Panc1 (cell line): Measurements from ENCODE around the gene PCDHB11.

ENCODE experiments used
- CTCF ChIP-seq: fragments of 450-650 bp; IDR thresholded peaks from 2 replicates; pipeline ENCODE4 v1.5.1; 2017; ENCODE audit warnings: mild to moderate bottlenecking
- REST ChIP-seq, 2 experiments: IDR thresholded peaks; 2 replicates each; pipeline ENCODE4 v1.6.1; 2011 to 2012; ENCODE audit warnings: low read depth in 2 of 2, control low read depth in 1 of 2, low read length in 1 of 2, mild to moderate bottlenecking in 1 of 2, moderate library complexity in 1 of 2; ENCODE audit not compliant: insufficient read depth in 1 of 2

DNA sequence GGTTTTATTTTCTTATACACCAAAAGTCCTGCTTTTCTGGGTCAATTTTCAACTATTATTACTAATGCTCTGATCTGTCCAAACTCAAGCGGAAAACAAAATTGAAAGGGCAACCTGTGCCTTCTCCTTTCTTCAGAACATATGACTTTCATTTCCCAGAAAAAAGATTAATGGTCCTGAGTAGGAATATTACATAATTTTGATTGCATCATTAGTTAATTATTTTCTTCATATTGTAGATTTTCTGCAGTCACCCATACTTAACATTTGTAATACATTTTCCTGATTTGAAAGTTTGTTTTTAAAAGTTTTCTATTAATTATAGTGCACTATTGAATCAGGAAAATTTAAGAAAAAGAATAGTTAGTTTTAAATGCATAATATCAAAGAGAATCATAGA lies 23.5 kb upstream of the PCDHB11 start:
- no peak for TF ChIP-seq REST (IDR thresholded peaks at IDR 0.05; ENCODE audit: insufficient read depth in 1 of 2, low read depth in 2 of 2, low read length in 1 of 2)
- TF ChIP-seq CTCF, result no peak
